LNCaP clone FGC (cell line): ENCODE measurements around the gene GABRG3.

Experiments
- DNase-seq: peaks from one replicate; pipeline ENCODE4 v3.0.0-alpha.2; 2011; ENCODE audit warnings: low read depth
- H3K4me3 ChIP-seq: 2 replicates; pipeline ENCODE4 v1.5.1; 2011; ENCODE audit warnings: mild to moderate bottlenecking, low read depth, low read length, control low read depth
- CTCF ChIP-seq: IDR thresholded peaks from 2 replicates; pipeline ENCODE4 v1.5.1; 2012; ENCODE audit warnings: mild to moderate bottlenecking; ENCODE audit not compliant: control insufficient read depth, insufficient read depth; ENCODE audit errors: extremely low read depth

GABRG3 gene

GRCh38 chr15:27271258-27271657, 300.3 kb downstream of the GABRG3 start:
- TF ChIP-seq CTCF, result no peak
- no peak overlapping the region for H3K4me3 ChIP-seq
- no peak for DNase-seq

- DNase-seq, result no peak
- TF ChIP-seq CTCF, result no peak
- no peak overlapping the region for H3K4me3 ChIP-seq
Observed at GRCh38 chr15:27272427-27272826, 301.4 kb downstream of the GABRG3 start.

- no peak overlapping the region for H3K4me3 ChIP-seq
- no peak for TF ChIP-seq CTCF
- no peak for DNase-seq
Observed at GRCh38 chr15:27273506-27273905, 302.5 kb downstream of the GABRG3 start.

- TF ChIP-seq CTCF, result no peak
- no peak for DNase-seq
- no peak overlapping the region for H3K4me3 ChIP-seq
Observed at GRCh38 chr15:27278761-27279160, 307.8 kb downstream of the GABRG3 start.

GRCh38 chr15:27292641-27293040, 321.7 kb downstream of the GABRG3 start:
- DNase-seq, result no peak
- TF ChIP-seq CTCF, result no peak

GRCh38 chr15:27293607-27294006, 322.6 kb downstream of the GABRG3 start:
- no peak for TF ChIP-seq CTCF
- no peak overlapping the region for H3K4me3 ChIP-seq
- no peak for DNase-seq

More at GRCh38 chr15:27292641-27293040, 321.7 kb downstream of the GABRG3 start:
- no peak overlapping the region for H3K4me3 ChIP-seq

GRCh38 chr15:27317736-27318135, 346.8 kb downstream of the GABRG3 start:
- no peak for DNase-seq
- no peak for TF ChIP-seq CTCF
- H3K4me3 ChIP-seq, result no peak overlapping the region
